HG02970 (cell line): Measurements from ENCODE around the gene SLC25A30.

ENCODE experiments used
- ATAC-seq: cut with Tn5 transposase; IDR thresholded peaks from one replicate; pipeline ENCODE4 v1.9.1; 2021; ENCODE audit warnings: mild to moderate bottlenecking, moderate library complexity, moderate number of reproducible peaks; ENCODE audit not compliant: unreplicated experiment, low FRiP score

The SLC25A30 gene

GRCh38 chr13:45417790-45418534 lies at the start of gene SLC25A30:
TSS of gene SLC25A30 (minus strand) at chr13:45418373. CDS start at chr13:45411425, 6,948 bp downstream.
- peak; percentile 82 for ATAC-seq

GRCh38 chr13:45466359-45466758 lies 48.2 kb upstream of the SLC25A30 start:
- ATAC-seq = no peak

GRCh38 chr13:45464687-45465453 lies 46.7 kb upstream of the SLC25A30 start, which contains the start of gene COG3:
TSS of gene COG3 (plus strand) at chr13:45464939. CDS start at chr13:45465037, 98 bp downstream.
- ATAC-seq = peak; percentile 92

- no peak for ATAC-seq
Observed at GRCh38 chr13:45464141-45464686, 46.0 kb upstream of the SLC25A30 start.

GRCh38 chr13:45456196-45456972 lies 38.2 kb upstream of the SLC25A30 start:
- no peak for ATAC-seq

- ATAC-seq = no peak
Observed at GRCh38 chr13:45454204-45454603, 36.0 kb upstream of the SLC25A30 start.

GRCh38 chr13:45451282-45451681 lies 33.1 kb upstream of the SLC25A30 start:
- no peak for ATAC-seq

- no peak for ATAC-seq
Observed at GRCh38 chr13:45448965-45449559, 30.9 kb upstream of the SLC25A30 start.

GRCh38 chr13:45447050-45447661 lies 29.0 kb upstream of the SLC25A30 start:
- no peak for ATAC-seq

GRCh38 chr13:45446181-45446580 lies 28.0 kb upstream of the SLC25A30 start:
- no peak for ATAC-seq

- ATAC-seq = no peak
Observed at GRCh38 chr13:45445053-45445452, 26.9 kb upstream of the SLC25A30 start.

GRCh38 chr13:45441633-45442032 lies 23.5 kb upstream of the SLC25A30 start:
- ATAC-seq = no peak

- ATAC-seq = no peak
Observed at GRCh38 chr13:45439781-45440462, 21.7 kb upstream of the SLC25A30 start.

- no peak for ATAC-seq
Observed at GRCh38 chr13:45439008-45439407, 20.8 kb upstream of the SLC25A30 start.

- no peak for ATAC-seq
Observed at GRCh38 chr13:45437947-45438346, 19.8 kb upstream of the SLC25A30 start.

GRCh38 chr13:45436953-45437352 lies 18.8 kb upstream of the SLC25A30 start:
- no peak for ATAC-seq

- ATAC-seq = no peak
Observed at GRCh38 chr13:45436332-45436731, 18.2 kb upstream of the SLC25A30 start.

- ATAC-seq = no peak
Observed at GRCh38 chr13:45434556-45435371, 16.6 kb upstream of the SLC25A30 start.
